A673 (cell line): Measurements from ENCODE around the gene VCX3B. TPM values are rescaled to one million over a fixed set of nuclear protein-coding genes. Genes with fewer than 3 reads are reported as not detected.

Experiments used
- BruUV-seq: library from RNA; stranded (reverse); fragments of 400-500 nt; replicated peaks from 2 replicates; lab custom pipeline; 2021; lab: Mats Ljungman, UMichigan
- CTCF ChIA-PET: fragments of 300-600 bp; sonication (Branson Sonifier 250); formaldehyde crosslinking; loops from one replicate; lab custom pipeline; 2022; ENCODE audit warnings: antibody characterized with exemption; lab: Charles Lee
- POLR2A ChIA-PET: fragments of 300-600 bp; sonication (Branson Sonifier 250); formaldehyde crosslinking; loops from one replicate; lab custom pipeline; 2022; ENCODE audit warnings: antibody characterized with exemption; ENCODE audit not compliant: low non-redundant PET; lab: Charles Lee
- DNase-seq: peaks from one replicate; pipeline ENCODE4 v3.0.0-alpha.2; 2015; ENCODE audit warnings: low spot score
- H3K27ac ChIP-seq: fragments of 200-600 bp; sonication (generic); 2 replicates; pipeline ENCODE4 v1.5.1; 2016; ENCODE audit warnings: mixed run types, low read depth, mild to moderate bottlenecking, mixed read lengths, antibody characterized with exemption, low read length; ENCODE audit not compliant: poor library complexity, severe bottlenecking
- H3K27me3 ChIP-seq: fragments of 200-600 bp; sonication (generic); replicated peaks from 2 replicates; pipeline ENCODE4 v1.6.1; 2017; ENCODE audit warnings: mixed run types, low read depth, mild to moderate bottlenecking, mixed read lengths, antibody characterized with exemption, low read length; ENCODE audit not compliant: insufficient read depth, poor library complexity
- H3K36me3 ChIP-seq: fragments of 200-600 bp; sonication (generic); 2 replicates; pipeline ENCODE4 v1.6.1; 2016; ENCODE audit warnings: mixed run types, mild to moderate bottlenecking, mixed read lengths, antibody characterized with exemption, low read length; ENCODE audit not compliant: insufficient read depth, poor library complexity, severe bottlenecking
- H3K4me1 ChIP-seq: fragments of 200-600 bp; sonication (generic); 2 replicates; pipeline ENCODE4 v1.6.1; 2017; ENCODE audit warnings: mixed run types, mild to moderate bottlenecking, mixed read lengths, antibody characterized with exemption, low read length; ENCODE audit not compliant: insufficient read depth, poor library complexity, severe bottlenecking
- H3K4me3 ChIP-seq: fragments of 200-600 bp; sonication (generic); 2 replicates; pipeline ENCODE4 v1.5.1; 2016; ENCODE audit warnings: low read depth, mixed run types, mild to moderate bottlenecking, mixed read lengths, low read length; ENCODE audit not compliant: poor library complexity, severe bottlenecking
- H3K9me3 ChIP-seq: fragments of 200-600 bp; sonication (generic); 2 replicates; pipeline ENCODE4 v1.6.1; 2016; ENCODE audit warnings: mixed run types, low read depth, mild to moderate bottlenecking, mixed read lengths, antibody characterized with exemption, low read length; ENCODE audit not compliant: poor library complexity, severe bottlenecking
- EZH2 ChIP-seq: fragments of 200-600 bp; sonication (generic); IDR thresholded peaks from 2 replicates; pipeline ENCODE4 v1.6.1; 2017; ENCODE audit warnings: borderline replicate concordance, low read depth, mild to moderate bottlenecking, mixed read lengths, antibody characterized with exemption, low read length; ENCODE audit not compliant: poor library complexity, severe bottlenecking
- intact Hi-C: fragments of 100-400 bp; cut with micrococcal nuclease; formaldehyde crosslinking; loops from one replicate; pipeline ENCODE4 v1.10.0; 2022; ENCODE audit not compliant: unreplicated experiment
- total RNA-seq: library from RNA; stranded (reverse); gene quantifications from 2 replicates; pipeline ENCODE4 v1.2.3, GENCODE V29; 2021
- TF ChIP-seq, protein P1 (sequence below): fragments of 300-800, 200-600 bp; sonication (generic); conservative IDR thresholded peaks from 2 replicates; pipeline ENCODE4 v1.5.1; 2017; ENCODE audit warnings: low read depth, mild to moderate bottlenecking, antibody characterized with exemption, low read length, moderate library complexity, mixed read lengths

The VCX3B gene
- total RNA-seq, 1 experiment from 2014 or later = 0.39 TPM

DNA sequence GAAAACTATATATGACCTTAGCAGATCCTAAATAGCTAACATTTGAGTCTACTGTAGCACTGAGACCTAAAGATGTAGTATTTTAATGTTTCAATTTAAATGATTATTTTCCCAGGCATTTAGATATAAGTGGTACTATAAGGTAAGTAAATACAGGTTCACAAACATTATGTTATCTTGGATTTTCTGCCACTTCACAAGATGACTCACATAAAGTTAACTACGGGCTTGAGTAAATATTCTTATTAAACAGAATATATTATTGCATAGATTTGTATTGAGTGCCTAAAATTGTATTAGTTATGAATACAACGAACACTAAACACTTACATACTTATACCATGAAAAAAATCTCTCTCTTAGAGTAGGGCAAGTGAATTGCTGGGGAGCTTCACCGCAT is 34.2 kb upstream of the VCX3B start:
- H3K4me3 ChIP-seq = no peak overlapping the region
- H3K4me1 ChIP-seq = no peaks in the 10 kb centered on the region
- DNase-seq = no peak
- TF ChIP-seq, protein P1, sequence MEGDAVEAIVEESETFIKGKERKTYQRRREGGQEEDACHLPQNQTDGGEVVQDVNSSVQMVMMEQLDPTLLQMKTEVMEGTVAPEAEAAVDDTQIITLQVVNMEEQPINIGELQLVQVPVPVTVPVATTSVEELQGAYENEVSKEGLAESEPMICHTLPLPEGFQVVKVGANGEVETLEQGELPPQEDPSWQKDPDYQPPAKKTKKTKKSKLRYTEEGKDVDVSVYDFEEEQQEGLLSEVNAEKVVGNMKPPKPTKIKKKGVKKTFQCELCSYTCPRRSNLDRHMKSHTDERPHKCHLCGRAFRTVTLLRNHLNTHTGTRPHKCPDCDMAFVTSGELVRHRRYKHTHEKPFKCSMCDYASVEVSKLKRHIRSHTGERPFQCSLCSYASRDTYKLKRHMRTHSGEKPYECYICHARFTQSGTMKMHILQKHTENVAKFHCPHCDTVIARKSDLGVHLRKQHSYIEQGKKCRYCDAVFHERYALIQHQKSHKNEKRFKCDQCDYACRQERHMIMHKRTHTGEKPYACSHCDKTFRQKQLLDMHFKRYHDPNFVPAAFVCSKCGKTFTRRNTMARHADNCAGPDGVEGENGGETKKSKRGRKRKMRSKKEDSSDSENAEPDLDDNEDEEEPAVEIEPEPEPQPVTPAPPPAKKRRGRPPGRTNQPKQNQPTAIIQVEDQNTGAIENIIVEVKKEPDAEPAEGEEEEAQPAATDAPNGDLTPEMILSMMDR = no peak
- TF ChIP-seq EZH2 = no peak
- no TSS peak for BruUV-seq
- H3K27me3 ChIP-seq = no peaks in the 10 kb centered on the region
- H3K9me3 ChIP-seq = no peaks in the 10 kb centered on the region
- H3K27ac ChIP-seq = no peak overlapping the region
- POLR2A ChIA-PET = no interaction called here
- intact Hi-C loops = no loop called here
- CTCF ChIA-PET = no interaction called here
- no peaks in the 10 kb centered on the region for H3K36me3 ChIP-seq

- H3K4me3 ChIP-seq = no peak overlapping the region
- H3K27ac ChIP-seq = no peak overlapping the region
- H3K36me3 ChIP-seq = no peaks in the 10 kb centered on the region
- no TSS peak for BruUV-seq
- H3K4me1 ChIP-seq = no peaks in the 10 kb centered on the region
- intact Hi-C loops = no loop called here
- no peak for TF ChIP-seq EZH2
- TF ChIP-seq, protein P1 = no peak
- ChIA-PET POLR2A (no interaction called here), CTCF (no interaction called here)
- H3K9me3 ChIP-seq = no peaks in the 10 kb centered on the region
- no peaks in the 10 kb centered on the region for H3K27me3 ChIP-seq
- DNase-seq = no peak
Observed at GRCh38 chrX:8432396-8432795, 32.2 kb upstream of the VCX3B start.

DNA sequence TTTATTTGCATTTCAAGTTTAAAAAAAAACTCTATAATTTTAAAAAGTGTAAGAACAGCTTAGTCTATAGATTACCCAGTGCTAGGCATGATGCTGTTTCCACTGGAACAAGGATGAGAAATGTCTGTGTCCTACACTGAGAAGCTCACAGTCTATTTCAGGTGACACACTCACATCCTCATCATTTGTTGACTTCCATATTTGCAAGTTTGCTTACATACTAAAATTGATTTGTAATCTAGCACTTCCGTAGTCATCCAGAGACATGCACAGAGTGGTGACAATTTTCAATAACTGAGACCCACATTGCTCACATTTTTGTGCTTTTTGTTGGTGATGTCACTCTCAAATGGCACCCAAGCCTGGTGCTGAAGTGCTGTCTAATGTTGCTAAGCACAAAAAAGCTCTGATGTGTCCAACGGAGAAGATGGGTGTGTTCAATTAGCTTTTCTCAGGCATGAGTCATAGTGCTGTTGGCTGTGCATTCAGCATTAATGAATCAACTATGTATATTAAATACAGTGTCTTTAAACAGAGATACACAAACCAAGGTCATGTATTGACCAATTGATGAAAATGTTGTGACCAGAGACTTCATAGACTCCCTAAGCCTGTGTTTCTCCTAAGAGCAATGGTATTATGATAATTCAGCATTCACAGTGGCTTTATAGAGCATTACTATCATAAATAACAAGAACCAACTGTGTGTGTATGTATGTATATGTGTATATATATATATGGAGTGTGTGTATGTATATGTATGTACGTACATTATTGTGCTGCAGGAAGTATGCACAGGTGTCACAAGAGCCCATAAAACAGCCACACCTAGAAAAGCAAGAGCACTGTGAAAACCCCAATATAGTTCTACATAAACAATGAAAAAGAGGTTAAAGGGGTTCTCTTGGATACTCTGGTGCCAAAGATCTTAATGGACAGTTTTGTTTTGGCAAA is 31.2 kb upstream of the VCX3B start:
- H3K27ac ChIP-seq = no peak overlapping the region
- CTCF ChIA-PET = no interaction called here
- POLR2A ChIA-PET = no interaction called here
- no peak for DNase-seq
- no TSS peak for BruUV-seq
- TF ChIP-seq EZH2 = no peak
- TF ChIP-seq, protein P1 = no peak
- no peaks in the 10 kb centered on the region for H3K27me3 ChIP-seq
- no peak overlapping the region for H3K4me3 ChIP-seq
- no peaks in the 10 kb centered on the region for H3K9me3 ChIP-seq
- intact Hi-C loops = no loop called here
- H3K36me3 ChIP-seq = no peaks in the 10 kb centered on the region
- H3K4me1 ChIP-seq = no peaks in the 10 kb centered on the region
